GM12801 (cell line): ENCODE measurements around the gene ARHGAP22.

Experiments used
- TF ChIP-seq, protein P1 (sequence below): IDR thresholded peaks from one replicate; pipeline ENCODE4 v1.5.1; 2011; ENCODE audit warnings: control low read depth; ENCODE audit not compliant: insufficient read length; ENCODE audit errors: extremely low read depth

Gene ARHGAP22

DNA sequence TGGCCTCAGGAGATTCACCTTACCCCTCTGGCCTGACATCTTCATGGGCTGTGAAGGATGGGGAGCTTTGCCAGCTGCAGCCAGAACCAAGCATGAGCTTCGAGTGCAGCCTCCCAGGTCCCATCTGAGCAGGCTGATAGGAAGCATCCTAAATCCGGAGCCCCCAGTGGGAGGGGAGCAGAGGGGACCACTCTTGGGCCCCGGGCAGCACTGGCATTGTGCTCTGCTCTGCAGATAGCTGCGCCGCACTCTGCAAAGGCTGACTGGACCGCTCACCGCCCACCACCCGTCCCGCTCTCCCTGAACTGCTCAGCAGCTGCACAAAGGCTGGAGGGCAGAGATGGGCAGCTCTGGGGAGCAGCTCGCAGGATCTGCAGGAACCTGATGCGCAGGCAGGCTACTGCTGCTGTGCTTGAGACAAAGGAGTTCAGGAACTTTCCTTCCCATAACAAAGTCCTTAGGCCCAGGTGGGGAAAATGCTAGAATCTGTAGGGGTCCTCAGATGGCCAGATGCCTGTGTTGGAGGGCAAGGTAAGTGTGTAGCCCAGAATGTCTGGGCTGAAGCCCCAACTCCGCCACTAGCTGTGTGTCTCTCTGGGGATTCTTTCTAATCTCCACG is 51.8 kb downstream of the ARHGAP22 start:
- TF ChIP-seq, protein P1, sequence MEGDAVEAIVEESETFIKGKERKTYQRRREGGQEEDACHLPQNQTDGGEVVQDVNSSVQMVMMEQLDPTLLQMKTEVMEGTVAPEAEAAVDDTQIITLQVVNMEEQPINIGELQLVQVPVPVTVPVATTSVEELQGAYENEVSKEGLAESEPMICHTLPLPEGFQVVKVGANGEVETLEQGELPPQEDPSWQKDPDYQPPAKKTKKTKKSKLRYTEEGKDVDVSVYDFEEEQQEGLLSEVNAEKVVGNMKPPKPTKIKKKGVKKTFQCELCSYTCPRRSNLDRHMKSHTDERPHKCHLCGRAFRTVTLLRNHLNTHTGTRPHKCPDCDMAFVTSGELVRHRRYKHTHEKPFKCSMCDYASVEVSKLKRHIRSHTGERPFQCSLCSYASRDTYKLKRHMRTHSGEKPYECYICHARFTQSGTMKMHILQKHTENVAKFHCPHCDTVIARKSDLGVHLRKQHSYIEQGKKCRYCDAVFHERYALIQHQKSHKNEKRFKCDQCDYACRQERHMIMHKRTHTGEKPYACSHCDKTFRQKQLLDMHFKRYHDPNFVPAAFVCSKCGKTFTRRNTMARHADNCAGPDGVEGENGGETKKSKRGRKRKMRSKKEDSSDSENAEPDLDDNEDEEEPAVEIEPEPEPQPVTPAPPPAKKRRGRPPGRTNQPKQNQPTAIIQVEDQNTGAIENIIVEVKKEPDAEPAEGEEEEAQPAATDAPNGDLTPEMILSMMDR, result no peak

DNA sequence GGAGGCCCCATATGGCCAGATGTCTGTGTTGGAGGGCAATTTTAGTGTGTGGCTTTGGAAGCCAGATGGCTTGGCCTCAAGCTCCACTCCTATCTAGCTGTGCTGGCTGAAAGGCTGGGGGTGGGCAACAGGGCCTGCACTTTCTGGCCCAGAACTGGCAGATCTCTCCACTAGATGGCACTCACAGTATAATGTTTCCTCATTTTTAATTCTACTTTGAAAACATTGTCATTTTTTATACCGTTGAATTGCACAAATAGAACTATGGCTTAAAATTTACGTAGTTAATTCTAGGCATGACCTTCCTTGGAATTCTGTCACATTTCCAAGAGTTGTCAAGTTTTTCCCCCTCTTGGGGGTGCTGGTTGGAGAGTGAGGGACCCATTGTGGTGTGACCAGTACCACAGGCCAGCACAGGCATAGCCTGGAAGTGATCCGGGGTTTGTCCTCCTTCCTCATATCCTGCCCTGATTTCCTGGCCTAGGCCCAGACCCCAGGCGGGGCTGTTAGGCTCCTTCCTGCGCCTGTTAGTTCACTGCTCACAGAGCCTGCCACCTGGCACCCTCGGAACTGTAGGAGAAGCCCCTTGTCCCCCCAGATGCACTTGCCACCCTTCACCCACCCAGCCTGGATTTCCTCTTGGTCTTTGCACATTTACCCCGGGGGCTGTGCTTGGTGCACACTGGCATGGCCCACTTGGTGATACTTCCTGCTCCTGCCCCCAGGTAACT is 52.8 kb downstream of the ARHGAP22 start:
- TF ChIP-seq, protein P1, result no peak

DNA sequence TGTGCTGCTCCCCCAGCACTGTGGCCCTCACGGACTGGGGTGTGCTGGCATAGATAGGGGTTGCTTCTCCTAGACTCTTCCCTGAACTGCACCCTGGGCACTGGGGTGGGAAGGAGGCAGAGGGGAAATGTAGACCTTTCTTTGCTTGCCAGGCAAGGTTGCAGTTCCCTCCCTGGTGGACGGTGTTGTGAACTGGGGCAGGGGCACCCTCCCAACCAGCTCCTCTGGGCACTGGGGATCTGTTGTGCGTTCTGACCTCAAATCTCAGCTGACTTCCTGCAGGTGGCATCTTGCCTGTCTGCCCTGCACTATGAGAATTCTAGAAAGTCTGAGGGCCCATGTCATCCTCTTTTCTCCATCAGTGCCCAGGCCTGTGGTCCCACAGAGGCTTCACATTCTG is 53.9 kb downstream of the ARHGAP22 start:
- TF ChIP-seq, protein P1, result no peak

DNA sequence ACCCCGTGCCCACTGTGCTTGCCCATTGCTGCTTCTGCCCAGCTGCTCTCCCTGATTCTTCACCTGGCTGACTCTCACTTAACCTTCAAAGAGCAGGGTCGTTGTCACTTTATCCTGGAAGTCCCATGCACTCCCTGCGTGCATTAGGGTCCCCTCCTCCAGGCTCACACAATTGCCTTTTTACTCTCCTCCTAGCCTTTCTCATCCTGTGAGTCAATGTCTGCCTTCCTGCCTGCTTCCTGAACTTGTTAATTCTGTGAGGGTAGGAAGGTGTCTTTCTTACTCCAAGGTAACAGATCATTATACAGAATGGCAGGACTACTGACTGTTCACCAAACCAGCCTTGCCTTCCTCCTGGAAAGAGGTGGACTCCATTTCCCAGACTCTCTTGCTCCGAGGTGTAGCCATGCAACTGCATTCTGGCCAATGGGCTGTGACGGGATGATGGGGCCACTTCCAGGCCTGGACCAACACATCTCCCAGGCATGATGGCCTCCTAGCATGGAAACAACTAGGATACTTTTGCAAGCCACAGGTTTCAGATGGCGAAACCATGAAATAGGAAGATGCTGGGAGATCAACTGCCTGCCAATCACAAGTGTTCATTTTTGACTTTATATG is 54.7 kb downstream of the ARHGAP22 start:
- TF ChIP-seq, protein P1, result no peak

DNA sequence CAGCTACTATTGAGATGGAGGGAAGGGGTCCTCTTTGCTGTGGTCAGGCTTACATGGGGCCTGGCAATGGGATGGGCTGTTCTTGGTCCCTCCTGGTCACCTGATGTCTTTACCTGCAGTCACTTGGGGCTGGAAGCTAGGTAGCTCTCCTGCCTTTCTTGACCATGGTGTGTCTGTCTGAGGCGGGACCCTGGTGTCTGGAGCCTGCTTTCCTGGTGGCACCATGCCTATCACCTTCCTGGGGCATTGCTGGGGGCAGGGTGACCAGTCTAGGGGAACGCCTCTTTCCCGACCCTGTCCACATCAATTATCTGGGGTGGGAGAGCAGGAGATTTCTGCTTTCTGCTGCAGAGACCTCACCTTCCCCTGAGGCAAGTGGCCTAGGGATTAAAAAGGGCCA is 55.6 kb downstream of the ARHGAP22 start:
- TF ChIP-seq, protein P1, result no peak

DNA sequence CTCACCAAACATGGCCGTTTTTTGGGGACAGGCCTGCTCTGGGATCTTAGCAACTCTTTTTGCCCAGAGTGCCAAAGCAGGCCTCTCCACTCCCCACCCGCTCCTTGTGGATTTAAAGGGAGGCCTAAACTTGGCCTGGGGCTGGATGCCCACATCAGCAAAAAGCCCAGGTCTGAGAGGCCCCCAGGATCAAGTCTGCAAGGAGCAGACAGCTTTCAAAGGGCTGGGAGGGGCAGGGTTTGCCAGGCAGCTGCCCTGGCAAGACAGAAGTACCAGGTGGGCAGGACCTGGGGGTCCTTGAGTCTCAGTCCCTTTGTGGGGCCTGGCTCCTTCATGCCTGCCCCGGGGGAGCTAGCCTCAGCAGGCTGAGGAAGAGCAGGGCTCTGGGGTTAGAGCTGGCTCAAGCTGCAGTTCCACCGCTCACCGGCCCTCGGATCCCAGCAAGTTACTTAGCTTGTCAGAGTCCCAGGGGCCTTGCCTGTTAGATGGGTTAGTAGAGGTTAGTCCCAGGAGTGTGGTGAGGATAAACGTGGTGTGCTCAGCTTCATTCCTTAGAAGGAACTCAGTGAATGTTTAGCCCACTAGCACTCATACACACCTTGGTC is 56.2 kb downstream of the ARHGAP22 start:
- TF ChIP-seq, protein P1, result no peak

DNA sequence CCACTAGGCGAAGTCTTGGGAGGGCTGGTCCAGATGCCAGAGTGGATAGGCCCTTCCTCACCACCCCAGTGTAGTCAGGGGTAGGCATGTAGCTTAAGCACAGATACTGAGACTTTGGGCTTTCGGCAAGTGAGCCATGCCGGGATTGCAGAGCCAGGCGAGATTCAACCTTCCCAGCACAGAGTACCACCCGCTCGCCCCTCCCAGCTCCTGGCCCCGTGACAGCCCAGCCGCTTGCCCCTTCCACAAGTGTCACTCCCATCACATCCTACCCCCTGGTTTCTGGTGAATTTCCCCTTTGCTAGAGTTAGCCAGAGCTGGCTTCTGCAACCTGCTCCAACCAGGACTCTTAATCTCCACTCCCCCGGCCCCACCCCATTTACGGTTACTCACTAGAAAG is 56.9 kb downstream of the ARHGAP22 start:
- TF ChIP-seq, protein P1, result no peak
